SK-N-SH treated with all-trans-retinoic acid at 6 μM for 48 hours (cell line): Measurements from ENCODE around the gene KRTAP20-4.

ENCODE experiments used
- ATAC-seq: fragments of 200-7000 bp; cut with Tn5 transposase; 3 replicates; pipeline ENCODE4 v1.9.1; 2020; ENCODE audit warnings: mild to moderate bottlenecking, moderate library complexity
- ARNTL ChIP-seq: fragments of 450-650 bp; formaldehyde crosslinking; IDR thresholded peaks from 2 replicates; pipeline ENCODE4 v1.5.0; 2020; ENCODE audit warnings: low read depth, mild to moderate bottlenecking, moderate library complexity, borderline replicate concordance
- BACH2 ChIP-seq: fragments of 250-450 bp; sonication (Bioruptor Pico); IDR thresholded peaks from 2 replicates; pipeline ENCODE4 v1.9.0; 2021; ENCODE audit warnings: mild to moderate bottlenecking, borderline replicate concordance
- ESRRG ChIP-seq: fragments of 250-450 bp; sonication (Bioruptor Pico); IDR thresholded peaks from 2 replicates; pipeline ENCODE4 v1.6.1; 2021; ENCODE audit warnings: mild to moderate bottlenecking
- GLIS3 ChIP-seq: fragments of 250-450 bp; sonication (Bioruptor Pico); IDR thresholded peaks from 2 replicates; pipeline ENCODE4 v1.5.0; 2020; ENCODE audit warnings: mild to moderate bottlenecking, moderate library complexity
- ISL1 ChIP-seq: fragments of 250-450 bp; sonication (Bioruptor Pico); IDR thresholded peaks from 2 replicates; pipeline ENCODE4 v2.1.2; 2022; ENCODE audit warnings: mild to moderate bottlenecking, moderate library complexity
- PPARA ChIP-seq: fragments of 250-450 bp; sonication (Bioruptor Pico); IDR thresholded peaks from 2 replicates; pipeline ENCODE4 v1.5.0; 2020; ENCODE audit warnings: mild to moderate bottlenecking, borderline replicate concordance
- RARB ChIP-seq: fragments of 250-450 bp; sonication (Bioruptor Pico); IDR thresholded peaks from 2 replicates; pipeline ENCODE4 v1.8.0; 2021; ENCODE audit warnings: mild to moderate bottlenecking, moderate library complexity
- SNAI2 ChIP-seq: fragments of 250-450 bp; sonication (Bioruptor Pico); IDR thresholded peaks from 2 replicates; pipeline ENCODE4 v1.5.0; 2020; ENCODE audit warnings: mild to moderate bottlenecking, moderate library complexity
- TCF4 ChIP-seq: fragments of 250-450 bp; sonication (Bioruptor Pico); IDR thresholded peaks from 2 replicates; pipeline ENCODE4 v1.8.0; 2021; ENCODE audit warnings: mild to moderate bottlenecking, moderate library complexity, borderline replicate concordance
- TOX ChIP-seq: fragments of 250-450 bp; sonication (Bioruptor Pico); IDR thresholded peaks from 2 replicates; pipeline ENCODE4 v1.8.0; 2021; ENCODE audit warnings: mild to moderate bottlenecking, moderate library complexity, borderline replicate concordance
- ZC3H10 ChIP-seq: fragments of 250-450 bp; sonication (Bioruptor Pico); IDR thresholded peaks from 2 replicates; pipeline ENCODE4 v1.5.1; 2021; ENCODE audit warnings: mild to moderate bottlenecking, moderate library complexity
- ZFP30 ChIP-seq: fragments of 450-650 bp; formaldehyde crosslinking; IDR thresholded peaks from 2 replicates; pipeline ENCODE4 v1.5.0; 2022; ENCODE audit warnings: mild to moderate bottlenecking, moderate library complexity
- ZNF565 ChIP-seq: fragments of 450-650 bp; formaldehyde crosslinking; conservative IDR thresholded peaks from 2 replicates; pipeline ENCODE4 v1.5.0; 2020; ENCODE audit warnings: low read depth, mild to moderate bottlenecking, moderate library complexity
- ZNF70 ChIP-seq: fragments of 450-650 bp; formaldehyde crosslinking; IDR thresholded peaks from 2 replicates; pipeline ENCODE4 v1.5.0; 2020; ENCODE audit warnings: mild to moderate bottlenecking, moderate library complexity
- ZNF8 ChIP-seq: fragments of 450-650 bp; formaldehyde crosslinking; IDR thresholded peaks from 2 replicates; pipeline ENCODE4 v1.5.0; 2020; ENCODE audit warnings: mild to moderate bottlenecking, moderate library complexity
- TF ChIP-seq, protein P1 (sequence below): fragments of 250-450 bp; sonication (Bioruptor Pico); IDR thresholded peaks from 2 replicates; pipeline ENCODE4 v1.5.1; 2021; ENCODE audit warnings: mild to moderate bottlenecking, moderate library complexity
- TF ChIP-seq, protein P2 (sequence below): fragments of 250-450 bp; sonication (Bioruptor Pico); IDR thresholded peaks from 2 replicates; pipeline ENCODE4 v1.8.0; 2020; ENCODE audit warnings: mild to moderate bottlenecking, moderate library complexity, borderline replicate concordance
- TF ChIP-seq, protein P3 (sequence below): fragments of 250-450 bp; sonication (Bioruptor Pico); IDR thresholded peaks from 2 replicates; pipeline ENCODE4 v1.5.0; 2020; ENCODE audit warnings: mild to moderate bottlenecking, moderate library complexity
- TF ChIP-seq, protein P4 (sequence below): fragments of 250-450 bp; sonication (Bioruptor Pico); IDR thresholded peaks from 2 replicates; pipeline ENCODE4 v1.8.0; 2021; ENCODE audit warnings: low read depth, mild to moderate bottlenecking, moderate library complexity, borderline replicate concordance

Gene KRTAP20-4

DNA sequence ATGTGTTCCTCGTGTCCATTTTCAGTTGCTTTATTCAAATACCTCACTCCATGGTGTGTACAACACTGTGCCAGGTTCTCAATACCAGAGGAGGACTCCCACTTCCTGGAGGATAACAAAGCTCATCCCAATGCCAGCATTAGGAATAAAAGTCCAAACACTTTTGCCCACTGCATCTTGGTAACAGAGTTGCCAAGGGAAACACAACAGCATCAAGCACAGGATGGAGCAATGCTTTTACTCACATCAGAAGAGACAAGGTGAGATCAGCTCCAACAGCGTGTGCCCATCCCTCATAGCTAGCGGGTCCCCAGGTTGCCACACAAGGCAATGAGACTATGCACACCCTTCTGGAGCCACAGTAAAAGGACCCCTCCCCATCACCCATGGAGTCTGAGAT lies 2.9 kb downstream of the KRTAP20-4 start:
- ATAC-seq, result no peak
- TF ChIP-seq GLIS3 (CRISPR knock-in tag) (no peak), ESRRG (CRISPR knock-in tag) (no peak)
- TF ChIP-seq, protein P1, sequence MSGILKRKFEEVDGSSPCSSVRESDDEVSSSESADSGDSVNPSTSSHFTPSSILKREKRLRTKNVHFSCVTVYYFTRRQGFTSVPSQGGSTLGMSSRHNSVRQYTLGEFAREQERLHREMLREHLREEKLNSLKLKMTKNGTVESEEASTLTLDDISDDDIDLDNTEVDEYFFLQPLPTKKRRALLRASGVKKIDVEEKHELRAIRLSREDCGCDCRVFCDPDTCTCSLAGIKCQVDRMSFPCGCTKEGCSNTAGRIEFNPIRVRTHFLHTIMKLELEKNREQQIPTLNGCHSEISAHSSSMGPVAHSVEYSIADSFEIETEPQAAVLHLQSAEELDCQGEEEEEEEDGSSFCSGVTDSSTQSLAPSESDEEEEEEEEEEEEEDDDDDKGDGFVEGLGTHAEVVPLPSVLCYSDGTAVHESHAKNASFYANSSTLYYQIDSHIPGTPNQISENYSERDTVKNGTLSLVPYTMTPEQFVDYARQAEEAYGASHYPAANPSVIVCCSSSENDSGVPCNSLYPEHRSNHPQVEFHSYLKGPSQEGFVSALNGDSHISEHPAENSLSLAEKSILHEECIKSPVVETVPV (CRISPR knock-in tag), result no peak
- TF ChIP-seq, protein P2, sequence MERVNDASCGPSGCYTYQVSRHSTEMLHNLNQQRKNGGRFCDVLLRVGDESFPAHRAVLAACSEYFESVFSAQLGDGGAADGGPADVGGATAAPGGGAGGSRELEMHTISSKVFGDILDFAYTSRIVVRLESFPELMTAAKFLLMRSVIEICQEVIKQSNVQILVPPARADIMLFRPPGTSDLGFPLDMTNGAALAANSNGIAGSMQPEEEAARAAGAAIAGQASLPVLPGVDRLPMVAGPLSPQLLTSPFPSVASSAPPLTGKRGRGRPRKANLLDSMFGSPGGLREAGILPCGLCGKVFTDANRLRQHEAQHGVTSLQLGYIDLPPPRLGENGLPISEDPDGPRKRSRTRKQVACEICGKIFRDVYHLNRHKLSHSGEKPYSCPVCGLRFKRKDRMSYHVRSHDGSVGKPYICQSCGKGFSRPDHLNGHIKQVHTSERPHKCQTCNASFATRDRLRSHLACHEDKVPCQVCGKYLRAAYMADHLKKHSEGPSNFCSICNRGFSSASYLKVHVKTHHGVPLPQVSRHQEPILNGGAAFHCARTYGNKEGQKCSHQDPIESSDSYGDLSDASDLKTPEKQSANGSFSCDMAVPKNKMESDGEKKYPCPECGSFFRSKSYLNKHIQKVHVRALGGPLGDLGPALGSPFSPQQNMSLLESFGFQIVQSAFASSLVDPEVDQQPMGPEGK (CRISPR knock-in tag), result no peak

DNA sequence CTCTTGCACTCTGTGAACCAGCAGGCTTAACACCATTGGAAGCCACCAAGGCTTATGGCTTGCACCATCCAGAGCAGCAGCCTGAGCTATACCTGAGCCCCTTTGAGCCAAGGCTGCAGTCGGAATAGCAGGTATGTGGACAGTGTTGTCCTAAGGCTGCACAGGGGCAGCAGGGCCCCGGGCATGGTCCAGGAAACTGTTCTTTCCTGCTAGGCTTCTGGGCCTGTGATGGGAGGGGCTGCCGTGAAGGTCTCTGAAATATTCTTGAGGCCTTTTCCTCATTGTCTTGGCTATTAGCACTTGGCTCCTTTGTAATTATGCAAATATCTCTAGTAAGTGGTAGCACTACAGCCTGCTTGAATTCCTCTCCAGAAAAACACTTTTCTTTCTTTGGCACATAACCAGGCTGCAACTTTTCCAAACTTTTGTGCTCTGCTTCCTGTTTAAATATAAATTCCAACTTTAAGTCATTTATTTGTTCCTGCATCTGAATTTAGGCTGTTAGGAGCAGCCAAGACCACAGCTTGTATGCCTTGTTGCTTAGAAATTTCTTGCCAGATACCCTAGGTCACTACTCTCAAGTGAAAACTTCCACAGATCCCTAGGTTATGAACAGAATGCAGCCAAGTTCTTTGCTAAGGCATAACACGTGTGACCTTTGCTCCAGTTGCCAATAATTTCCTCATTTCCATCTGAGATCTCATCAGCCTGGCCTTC lies 5.2 kb downstream of the KRTAP20-4 start:
- TF ChIP-seq, protein P3, sequence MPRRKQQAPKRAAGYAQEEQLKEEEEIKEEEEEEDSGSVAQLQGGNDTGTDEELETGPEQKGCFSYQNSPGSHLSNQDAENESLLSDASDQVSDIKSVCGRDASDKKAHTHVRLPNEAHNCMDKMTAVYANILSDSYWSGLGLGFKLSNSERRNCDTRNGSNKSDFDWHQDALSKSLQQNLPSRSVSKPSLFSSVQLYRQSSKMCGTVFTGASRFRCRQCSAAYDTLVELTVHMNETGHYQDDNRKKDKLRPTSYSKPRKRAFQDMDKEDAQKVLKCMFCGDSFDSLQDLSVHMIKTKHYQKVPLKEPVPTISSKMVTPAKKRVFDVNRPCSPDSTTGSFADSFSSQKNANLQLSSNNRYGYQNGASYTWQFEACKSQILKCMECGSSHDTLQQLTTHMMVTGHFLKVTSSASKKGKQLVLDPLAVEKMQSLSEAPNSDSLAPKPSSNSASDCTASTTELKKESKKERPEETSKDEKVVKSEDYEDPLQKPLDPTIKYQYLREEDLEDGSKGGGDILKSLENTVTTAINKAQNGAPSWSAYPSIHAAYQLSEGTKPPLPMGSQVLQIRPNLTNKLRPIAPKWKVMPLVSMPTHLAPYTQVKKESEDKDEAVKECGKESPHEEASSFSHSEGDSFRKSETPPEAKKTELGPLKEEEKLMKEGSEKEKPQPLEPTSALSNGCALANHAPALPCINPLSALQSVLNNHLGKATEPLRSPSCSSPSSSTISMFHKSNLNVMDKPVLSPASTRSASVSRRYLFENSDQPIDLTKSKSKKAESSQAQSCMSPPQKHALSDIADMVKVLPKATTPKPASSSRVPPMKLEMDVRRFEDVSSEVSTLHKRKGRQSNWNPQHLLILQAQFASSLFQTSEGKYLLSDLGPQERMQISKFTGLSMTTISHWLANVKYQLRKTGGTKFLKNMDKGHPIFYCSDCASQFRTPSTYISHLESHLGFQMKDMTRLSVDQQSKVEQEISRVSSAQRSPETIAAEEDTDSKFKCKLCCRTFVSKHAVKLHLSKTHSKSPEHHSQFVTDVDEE, result no peak
- TF ChIP-seq ZC3H10 (CRISPR knock-in tag), result no peak
- TF ChIP-seq GLIS3 (CRISPR knock-in tag), result no peak
- TF ChIP-seq BACH2, result no peak
- no peak for TF ChIP-seq ZNF70 (CRISPR knock-in tag)
- no peak for TF ChIP-seq ISL1 (CRISPR knock-in tag)
- TF ChIP-seq SNAI2, result no peak
- TF ChIP-seq, protein P2 (CRISPR knock-in tag), result no peak
- TF ChIP-seq RARB (CRISPR knock-in tag), result no peak
- TF ChIP-seq ZFP30 (CRISPR knock-in tag), result no peak
- TF ChIP-seq ZNF565, result no peak
- no peak for TF ChIP-seq ARNTL (CRISPR knock-in tag)
- TF ChIP-seq TCF4, result no peak
- TF ChIP-seq ZNF8 (CRISPR knock-in tag), result no peak
- TF ChIP-seq, all 23 proteins: peak for 0
- no peak for ATAC-seq

DNA sequence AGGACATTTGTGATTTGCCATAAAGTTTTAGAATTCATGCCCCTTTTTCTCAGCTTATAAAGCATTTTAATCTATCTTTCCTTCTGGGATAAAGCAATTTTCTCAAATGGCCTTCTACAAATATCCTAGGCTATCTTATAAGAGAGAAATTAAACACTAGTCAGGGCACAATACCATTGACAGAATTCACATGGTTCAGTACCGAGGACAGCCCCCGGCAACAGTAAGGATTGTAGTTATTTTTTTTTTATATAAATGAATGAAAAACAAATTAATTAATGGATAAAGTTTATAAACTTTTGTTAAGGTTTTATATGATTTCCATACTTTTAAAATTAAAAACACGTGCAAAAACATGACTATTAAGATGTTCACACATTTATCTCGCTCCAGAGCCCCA lies 7.7 kb downstream of the KRTAP20-4 start:
- TF ChIP-seq TOX (CRISPR knock-in tag) (no peak), ARNTL (CRISPR knock-in tag) (no peak), ZNF8 (CRISPR knock-in tag) (no peak), PPARA (CRISPR knock-in tag) (no peak), SNAI2 (no peak), ZC3H10 (CRISPR knock-in tag) (no peak)
- TF ChIP-seq, protein P4, sequence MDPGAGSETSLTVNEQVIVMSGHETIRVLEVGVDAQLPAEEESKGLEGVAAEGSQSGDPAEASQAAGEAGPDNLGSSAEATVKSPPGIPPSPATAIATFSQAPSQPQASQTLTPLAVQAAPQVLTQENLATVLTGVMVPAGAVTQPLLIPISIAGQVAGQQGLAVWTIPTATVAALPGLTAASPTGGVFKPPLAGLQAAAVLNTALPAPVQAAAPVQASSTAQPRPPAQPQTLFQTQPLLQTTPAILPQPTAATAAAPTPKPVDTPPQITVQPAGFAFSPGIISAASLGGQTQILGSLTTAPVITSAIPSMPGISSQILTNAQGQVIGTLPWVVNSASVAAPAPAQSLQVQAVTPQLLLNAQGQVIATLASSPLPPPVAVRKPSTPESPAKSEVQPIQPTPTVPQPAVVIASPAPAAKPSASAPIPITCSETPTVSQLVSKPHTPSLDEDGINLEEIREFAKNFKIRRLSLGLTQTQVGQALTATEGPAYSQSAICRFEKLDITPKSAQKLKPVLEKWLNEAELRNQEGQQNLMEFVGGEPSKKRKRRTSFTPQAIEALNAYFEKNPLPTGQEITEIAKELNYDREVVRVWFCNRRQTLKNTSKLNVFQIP (CRISPR knock-in tag), result no peak
- no peak for ATAC-seq
